ENCODE measurements around the gene E2F7.

E2F7 gene

GRCh38 chr12:77058740-77059139 is 6.6 kb downstream of the E2F7 start:
- no peak for TF ChIP-seq CTCF (IDR thresholded peaks at IDR 0.05; ENCODE audit: control insufficient read depth, insufficient read depth, low read depth, low read length, missing control alignments)
- H3K4me3 ChIP-seq (ENCODE audit: control insufficient read depth, low read depth, low read length) = no peak overlapping the region

GRCh38 chr12:77054851-77055250 is 10.5 kb downstream of the E2F7 start:
- no peak for DNase-seq (ENCODE audit: low read depth)
- no peak for TF ChIP-seq CTCF (IDR thresholded peaks at IDR 0.05; ENCODE audit: control insufficient read depth, insufficient read depth, low read depth, low read length, missing control alignments)
- no peak overlapping the region for H3K4me3 ChIP-seq (ENCODE audit: control insufficient read depth, low read depth, low read length)

More at GRCh38 chr12:77058740-77059139, 6.6 kb downstream of the E2F7 start:
- no peak for DNase-seq (ENCODE audit: low read depth)

- no peak for DNase-seq (ENCODE audit: low read depth)
- no peak overlapping the region for H3K4me3 ChIP-seq (ENCODE audit: control insufficient read depth, low read depth, low read length)
- no peak for TF ChIP-seq CTCF (IDR thresholded peaks at IDR 0.05; ENCODE audit: control insufficient read depth, insufficient read depth, low read depth, low read length, missing control alignments)
These were observed 12.1 kb downstream of the E2F7 start for GRCh38 chr12:77053259-77053658.

GRCh38 chr12:77049767-77050353 is 15.5 kb downstream of the E2F7 start:
- peak; percentile 70 for TF ChIP-seq CTCF (IDR thresholded peaks at IDR 0.05; ENCODE audit: control insufficient read depth, insufficient read depth, low read depth, low read length, missing control alignments)
- DNase-seq (ENCODE audit: low read depth) = no peak
- H3K4me3 ChIP-seq (ENCODE audit: control insufficient read depth, low read depth, low read length) = no peak overlapping the region

- no peak for DNase-seq (ENCODE audit: low read depth)
- no peak overlapping the region for H3K4me3 ChIP-seq (ENCODE audit: control insufficient read depth, low read depth, low read length)
- TF ChIP-seq CTCF (IDR thresholded peaks at IDR 0.05; ENCODE audit: control insufficient read depth, insufficient read depth, low read depth, low read length, missing control alignments) = no peak
These were observed 17.8 kb downstream of the E2F7 start for GRCh38 chr12:77047341-77048109.

GRCh38 chr12:77046468-77046867 is 18.9 kb downstream of the E2F7 start:
- no peak for TF ChIP-seq CTCF (IDR thresholded peaks at IDR 0.05; ENCODE audit: control insufficient read depth, insufficient read depth, low read depth, low read length, missing control alignments)
- DNase-seq (ENCODE audit: low read depth) = no peak
- H3K4me3 ChIP-seq (ENCODE audit: control insufficient read depth, low read depth, low read length) = no peak overlapping the region
